ENCODE measurements around the gene GRIP2.

DNA sequence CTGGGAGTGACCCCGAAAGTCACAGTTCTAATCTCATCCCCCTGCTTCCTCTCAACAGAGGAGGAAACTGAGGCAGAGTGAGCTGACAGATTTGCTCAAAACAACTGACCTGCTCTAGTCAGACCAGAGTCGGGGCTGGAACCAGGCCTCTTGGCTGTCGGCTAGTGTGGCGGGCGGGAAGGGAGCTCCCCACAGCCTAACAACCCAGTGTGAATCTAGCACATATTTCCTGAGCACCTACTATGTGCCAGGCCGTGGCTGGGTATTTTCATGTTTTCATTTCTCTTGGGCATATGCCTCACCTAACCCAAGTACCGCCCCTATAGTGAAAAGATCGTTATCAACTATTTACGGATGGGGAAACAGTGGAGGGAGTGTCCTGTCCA is 27.2 kb downstream of the GRIP2 start:
- TF ChIP-seq, protein P1, sequence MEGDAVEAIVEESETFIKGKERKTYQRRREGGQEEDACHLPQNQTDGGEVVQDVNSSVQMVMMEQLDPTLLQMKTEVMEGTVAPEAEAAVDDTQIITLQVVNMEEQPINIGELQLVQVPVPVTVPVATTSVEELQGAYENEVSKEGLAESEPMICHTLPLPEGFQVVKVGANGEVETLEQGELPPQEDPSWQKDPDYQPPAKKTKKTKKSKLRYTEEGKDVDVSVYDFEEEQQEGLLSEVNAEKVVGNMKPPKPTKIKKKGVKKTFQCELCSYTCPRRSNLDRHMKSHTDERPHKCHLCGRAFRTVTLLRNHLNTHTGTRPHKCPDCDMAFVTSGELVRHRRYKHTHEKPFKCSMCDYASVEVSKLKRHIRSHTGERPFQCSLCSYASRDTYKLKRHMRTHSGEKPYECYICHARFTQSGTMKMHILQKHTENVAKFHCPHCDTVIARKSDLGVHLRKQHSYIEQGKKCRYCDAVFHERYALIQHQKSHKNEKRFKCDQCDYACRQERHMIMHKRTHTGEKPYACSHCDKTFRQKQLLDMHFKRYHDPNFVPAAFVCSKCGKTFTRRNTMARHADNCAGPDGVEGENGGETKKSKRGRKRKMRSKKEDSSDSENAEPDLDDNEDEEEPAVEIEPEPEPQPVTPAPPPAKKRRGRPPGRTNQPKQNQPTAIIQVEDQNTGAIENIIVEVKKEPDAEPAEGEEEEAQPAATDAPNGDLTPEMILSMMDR (conservative IDR thresholded peaks at IDR 0.05 in 1 of 2, IDR thresholded peaks at IDR 0.05 in 1 of 2; ENCODE audit: low read depth in 1 of 2, low read length in 2 of 2) = no peak
- no peak for TF ChIP-seq EZH2 (IDR thresholded peaks at IDR 0.05; ENCODE audit: low read length, missing control alignments)
